GM12878 (cell line): ENCODE measurements around the gene HM13. TPM values are rescaled to one million over a fixed set of nuclear protein-coding genes. Genes with fewer than 3 reads are reported as not detected.

Experiments
- ATAC-seq: fragments of 200-7000 bp; cut with Tn5 transposase; 3 replicates; pipeline ENCODE4 v1.9.1; 2020; ENCODE audit warnings: mild to moderate bottlenecking, moderate library complexity
- BruUV-seq: library from RNA; stranded (reverse); fragments of 400-500 nt; replicated peaks from 2 replicates; lab custom pipeline; 2021; lab: Mats Ljungman, UMichigan
- CTCF ChIA-PET: fragments of 300-600 bp; sonication (Branson Sonifier 250); formaldehyde crosslinking; extraction: SDS; loops from one replicate; lab custom pipeline; 2021; ENCODE audit warnings: inconsistent platforms; lab: Yijun Ruan, JAX
- POLR2A ChIA-PET: fragments of 350-600 bp; formaldehyde crosslinking; extraction: SDS; loops from one replicate; lab custom pipeline; 2021; ENCODE audit warnings: inconsistent platforms; lab: Charles Lee
- RAD21 ChIA-PET: fragments of 300-600 bp; sonication (Branson Sonifier 250); formaldehyde crosslinking; loops from one replicate; lab custom pipeline; 2023; ENCODE audit warnings: antibody characterized with exemption; ENCODE audit not compliant: unreplicated experiment; lab: Charles Lee
- SMC1A ChIA-PET: fragments of 300-600 bp; sonication (Branson Sonifier 250); formaldehyde crosslinking; loops from one replicate; lab custom pipeline; 2023; ENCODE audit not compliant: unreplicated experiment, uncharacterized antibody; lab: Charles Lee
- DNase-seq: peaks from one replicate; pipeline ENCODE4 v3.0.0-alpha.2; 2011; ENCODE audit warnings: low read depth, low spot score
- FAIRE-seq: peaks from 3 replicates; lab custom pipeline; 2011; peaks lifted over from hg19 to GRCh38; lab: Jason Lieb, UNC
- H2AFZ ChIP-seq: 2 replicates; pipeline ENCODE4 v1.6.0; 2011; ENCODE audit warnings: low read depth, low read length, control low read depth; ENCODE audit not compliant: control insufficient read depth
- H3K27ac ChIP-seq: 2 replicates; pipeline ENCODE4 v1.5.1; 2011; ENCODE audit warnings: control low read depth; ENCODE audit not compliant: control insufficient read depth, insufficient read depth
- H3K27me3 ChIP-seq, 2 experiments: replicated peaks in 1 of 2; 2 replicates each; pipeline versions ENCODE4 v1.6.0 to v1.6.1; 2011; ENCODE audit warnings: low read length in 1 of 2; ENCODE audit not compliant: control insufficient read depth in 2 of 2, insufficient read depth in 2 of 2
- H3K36me3 ChIP-seq, 2 experiments: 2 replicates each; pipeline ENCODE4 v1.5.1; 2011; ENCODE audit warnings: low read length in 1 of 2; ENCODE audit not compliant: control insufficient read depth in 2 of 2, insufficient read depth in 2 of 2
- H3K4me1 ChIP-seq: 2 replicates; pipeline ENCODE4 v1.6.1; 2011; ENCODE audit warnings: mild to moderate bottlenecking, low read length, moderate library complexity, mixed read lengths; ENCODE audit not compliant: control insufficient read depth, insufficient read depth
- H3K4me2 ChIP-seq: 2 replicates; pipeline ENCODE4 v1.6.0; 2011; ENCODE audit warnings: control low read depth; ENCODE audit not compliant: control insufficient read depth, insufficient read depth
- H3K4me3 ChIP-seq: fragments of 200-600 bp; sonication (generic); 2 replicates; pipeline ENCODE4 v1.5.1; 2016
- H3K79me2 ChIP-seq: 2 replicates; pipeline ENCODE4 v1.6.0; 2011; ENCODE audit warnings: low read length; ENCODE audit not compliant: control insufficient read depth, insufficient read depth
- H3K9ac ChIP-seq: 2 replicates; pipeline ENCODE4 v1.8.0; 2011; ENCODE audit warnings: low read length, control low read depth, mixed read lengths; ENCODE audit not compliant: control insufficient read depth, insufficient read depth
- H3K9me3 ChIP-seq: replicated peaks from 3 replicates; pipeline ENCODE4 v1.5.1; 2011; ENCODE audit warnings: mild to moderate bottlenecking, low read length; ENCODE audit not compliant: control insufficient read depth, insufficient read depth
- H4K20me1 ChIP-seq: 2 replicates; pipeline ENCODE4 v1.6.0; 2011; ENCODE audit not compliant: control insufficient read depth, insufficient read depth
- BHLHE40 ChIP-seq, 2 experiments: fragments of 450-650 bp in 1 of 2; IDR thresholded peaks; 2 replicates each; pipeline ENCODE4 v1.6.1; 2011 to 2017; ENCODE audit warnings: low read depth in 2 of 2, borderline replicate concordance in 1 of 2, improper control_type of control experiment in 1 of 2, low read length in 1 of 2, mild to moderate bottlenecking in 1 of 2
- PRDM15 ChIP-seq: fragments of 450-650 bp; formaldehyde crosslinking; IDR thresholded peaks from 2 replicates; pipeline ENCODE4 v1.4.0; 2020; ENCODE audit warnings: mild to moderate bottlenecking, moderate library complexity
- WGBS: methylation state at CpG from one replicate; pipeline ENCODE4 v1.1.6; 2016; ENCODE audit warnings: low lambda C conversion rate; ENCODE audit not compliant: insufficient replicate concordance, insufficient coverage; ENCODE audit errors: missing lambda C conversion rate; 5-methylcytosine and 5-hydroxymethylcytosine counted together
- in situ Hi-C: fragments of 300-500 bp; cut with MboI; formaldehyde crosslinking; loops from 9 replicates; pipeline ENCODE4 v1.14.3; 2018; ENCODE audit warnings: mixed read lengths
- intact Hi-C: fragments of 100-400 bp; cut with micrococcal nuclease; formaldehyde crosslinking; loops from one replicate; pipeline ENCODE4 v1.14.2; 2022; ENCODE audit not compliant: unreplicated experiment
- polyA plus RNA-seq, 11 experiments: library from polyadenylated mRNA; depleted of rRNA in 4 of 11; unstranded in 6 of 11; stranded (reverse) in 5 of 11; fragments of >200 nt; fragmentation: Nextera tagmentation in 4 of 11; fragmentation: Illumina TruSeq in 1 of 11; extraction: Ambion mirVana in 4 of 11; extraction: Trizol in 1 of 11; gene quantifications; 1 replicate in 1 of 11; 2 replicates in 10 of 11; pipeline versions ENCODE4 v1.2.1 to v1.2.3, GENCODE V29; 2011 to 2016; ENCODE audit warnings: inconsistent platforms in 2 of 11, missing spikeins in 2 of 11, low read depth in 1 of 11
- total RNA-seq, 4 experiments: library from RNA; depleted of rRNA in 3 of 4; stranded (reverse); fragments of >200 nt in 3 of 4; fragmentation: Illumina TruSeq in 1 of 4; extraction: Trizol in 1 of 4; gene quantifications; 2 replicates each; pipeline versions ENCODE4 v1.2.1 to v1.2.3, GENCODE V29; 2013 to 2021

HM13 gene
- total and polyA plus RNA-seq, 10 of the 15 experiments (the other 5 are each of a cell fraction or from before 2014, with no cell fraction given) = 4.8 to 185 (median 81.7) TPM

- Histone ChIP-seq H3K27me3 (no peaks in the 10 kb centered on the region), H3K36me3 (peaks cover 16 to 17% of the 10 kb centered on the region in 2 experiments), H3K9me3 (no peaks in the 10 kb centered on the region), H3K4me3 (no peak overlapping the region), H4K20me1 (no peaks in the 10 kb centered on the region), H3K79me2 (no peaks in the 10 kb centered on the region), H3K4me1 (no peaks in the 10 kb centered on the region), H2AFZ (no peak overlapping the region), H3K9ac (no peak overlapping the region), H3K4me2 (no peak overlapping the region), H3K27ac (no peak overlapping the region)
- no peak for TF ChIP-seq BHLHE40 (IDR thresholded peaks at IDR 0.05; ENCODE audit: borderline replicate concordance in 1 of 2, low read depth in 2 of 2, low read length in 1 of 2)
- no peak for TF ChIP-seq PRDM15
- ChIA-PET SMC1A (interaction anchor here (0.8 to 4.7 kb wide), 7 partner anchors 11 to 50 kb away, joined by 3 to 83 read pairs (median 5); partner anchors contain the start of gene ID1), CTCF (interaction anchor here (0.8 to 29.1 kb wide), 23 partner anchors 11 to 202 kb away, joined by 3 to 958 read pairs (median 4); partner anchors contain the start of gene ID1), POLR2A (interaction anchor here (1.5 kb wide), 1 partner anchor 11 kb away, joined by 5 read pairs; no protein-coding TSS in a partner anchor), RAD21 (interaction anchor here (1.0 to 6.3 kb wide), 4 partner anchors 10 to 161 kb away, joined by 4 to 126 read pairs (median 5); partner anchors contain the start of gene BCL2L1)
- ATAC-seq = no peak
- 40% methylated on average over 1 of the region's 1 CpG for WGBS
- intact Hi-C loops (loop anchor here (5.0 kb wide), 1 partner anchor 160 kb away; the partner anchor contains the start of gene BCL2L1), in situ Hi-C loops (no loop called here)
- no peak for DNase-seq
- BruUV-seq = no TSS peak
- no peak for FAIRE-seq
These were observed 48.0 kb downstream of the HM13 start for GRCh38 chr20:31562241-31562640.
